GM15510 (cell line): ENCODE measurements around the gene SLC25A39.

Experiments used
- POLR2A ChIP-seq: IDR thresholded peaks from 3 replicates; pipeline ENCODE4 v1.6.1; 2011; ENCODE audit warnings: borderline replicate concordance; ENCODE audit not compliant: insufficient read length; ENCODE audit errors: extremely low read depth

SLC25A39 gene, protein sequence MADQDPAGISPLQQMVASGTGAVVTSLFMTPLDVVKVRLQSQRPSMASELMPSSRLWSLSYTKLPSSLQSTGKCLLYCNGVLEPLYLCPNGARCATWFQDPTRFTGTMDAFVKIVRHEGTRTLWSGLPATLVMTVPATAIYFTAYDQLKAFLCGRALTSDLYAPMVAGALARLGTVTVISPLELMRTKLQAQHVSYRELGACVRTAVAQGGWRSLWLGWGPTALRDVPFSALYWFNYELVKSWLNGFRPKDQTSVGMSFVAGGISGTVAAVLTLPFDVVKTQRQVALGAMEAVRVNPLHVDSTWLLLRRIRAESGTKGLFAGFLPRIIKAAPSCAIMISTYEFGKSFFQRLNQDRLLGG

DNA sequence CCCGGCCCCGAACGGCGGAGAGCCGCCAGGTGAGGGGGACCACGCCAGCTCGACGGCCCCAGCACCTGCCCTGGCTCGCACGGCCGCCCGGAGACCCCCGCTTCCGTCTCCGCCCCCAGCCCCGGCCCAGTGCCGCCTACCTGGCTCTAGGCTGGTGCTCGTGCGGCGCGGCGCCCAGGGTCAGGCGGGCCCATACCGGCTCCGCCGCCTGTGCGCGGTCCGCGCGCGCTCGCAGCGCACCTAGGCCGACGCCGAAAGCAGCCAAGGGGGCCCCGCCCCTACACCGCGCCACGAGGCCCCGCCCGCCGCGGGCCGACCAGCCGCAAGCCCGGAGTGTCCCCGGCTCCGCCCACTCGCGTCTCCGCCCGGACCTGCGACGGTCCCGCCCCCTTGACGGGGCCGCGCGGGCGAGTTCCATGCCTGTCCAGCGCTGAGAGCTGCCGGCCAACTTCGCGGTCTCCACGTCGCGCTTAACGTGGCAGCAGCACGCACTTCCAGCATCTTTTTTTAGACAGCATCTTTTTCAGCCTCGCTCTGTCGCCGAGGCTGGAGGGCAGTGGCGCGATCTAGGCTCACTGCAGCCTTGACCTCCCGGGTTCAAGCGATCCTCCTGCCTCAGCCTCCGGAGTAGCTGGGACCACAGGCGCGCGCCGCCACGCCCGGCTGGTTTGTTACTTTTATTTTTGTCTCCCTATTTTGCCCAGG is at the start of gene SLC25A39:
Gene SLC25A39 (minus strand): TSS at position 253 of the 705 bp plus-strand sequence. CDS start 1,261 bp downstream, outside the sequence.
- TF ChIP-seq POLR2A, result peak; percentile 91

DNA sequence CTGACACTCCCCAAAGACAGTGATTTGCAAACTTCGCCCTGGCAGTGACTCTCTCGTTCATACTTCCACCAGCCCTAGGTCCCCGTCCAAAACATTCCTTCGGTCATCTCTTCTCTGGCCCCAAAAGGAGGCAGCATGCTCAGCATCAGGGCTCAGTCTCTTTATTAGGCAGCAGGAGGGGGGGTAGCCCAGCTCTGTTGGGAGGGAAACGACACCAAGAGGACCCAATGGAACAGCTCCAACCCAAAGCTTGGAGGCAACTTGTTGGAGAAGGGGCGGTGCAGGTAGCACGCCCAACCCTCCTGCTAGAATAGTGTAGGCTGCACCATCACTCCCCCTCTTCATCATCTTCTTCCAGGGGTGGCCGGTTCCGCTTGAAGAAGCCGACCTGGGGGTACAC is 47.4 kb upstream of the SLC25A39 start:
- TF ChIP-seq POLR2A, result no peak

DNA sequence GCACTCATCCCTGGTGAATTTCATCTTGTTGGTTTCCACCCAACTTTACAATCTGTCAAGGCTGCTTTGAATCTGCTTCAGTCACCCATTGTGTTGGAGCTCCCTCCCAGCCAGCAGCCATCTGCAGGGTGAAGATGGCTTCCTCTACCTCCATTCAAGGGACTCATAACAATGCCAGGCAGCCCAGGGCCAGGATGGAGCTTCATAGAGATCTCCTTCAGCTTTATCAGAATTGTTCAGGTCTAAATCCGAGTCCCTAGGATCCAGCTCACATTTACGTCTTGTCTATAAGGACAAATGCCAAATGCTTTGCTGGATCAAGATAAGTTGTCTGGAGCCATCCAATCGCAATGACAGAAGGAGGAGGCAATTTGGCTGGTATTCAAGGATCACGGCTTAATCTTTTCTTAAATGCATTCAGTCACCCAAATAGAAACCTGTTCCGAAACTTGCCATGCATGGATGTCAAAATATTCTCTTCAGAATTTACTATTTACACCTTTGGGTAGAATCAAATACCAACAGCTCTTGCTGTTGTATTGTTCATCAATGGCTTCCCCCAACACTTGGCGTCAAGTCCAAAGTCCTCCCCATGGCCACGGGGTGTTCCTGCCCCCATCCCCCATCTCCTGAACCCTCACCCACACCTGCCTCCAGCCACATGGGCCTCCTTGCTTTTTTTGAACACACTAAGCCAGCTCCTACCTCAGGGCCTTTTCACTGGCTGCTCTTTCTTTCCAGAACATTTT is 42.8 kb upstream of the SLC25A39 start:
- TF ChIP-seq POLR2A, result no peak

DNA sequence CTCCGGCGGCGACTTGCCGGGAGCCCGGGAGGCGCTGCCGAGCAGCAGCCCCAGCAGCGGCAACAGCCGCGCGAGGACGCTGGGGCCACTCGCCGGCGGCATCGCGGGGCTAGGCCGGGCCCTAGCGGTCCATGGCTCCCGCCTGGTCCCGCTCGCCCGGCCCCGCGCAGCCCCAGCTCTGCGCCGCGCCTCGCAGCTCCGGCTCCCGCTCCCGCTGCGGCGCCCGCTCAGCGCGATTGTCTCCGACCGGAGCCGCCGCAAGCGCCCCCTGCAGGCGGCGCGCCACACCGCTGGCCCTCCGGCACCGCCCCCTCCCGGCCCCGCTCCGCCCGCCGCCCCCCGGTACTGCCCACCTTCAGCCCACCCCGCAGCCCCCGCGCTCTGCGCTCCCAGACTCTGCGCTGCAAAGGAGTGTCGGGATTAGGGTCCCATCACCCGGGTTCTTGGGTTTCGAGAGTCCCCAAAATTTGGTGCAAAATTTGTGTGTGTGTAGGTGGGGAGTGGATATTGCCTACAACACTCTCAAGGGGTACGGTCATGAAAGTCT is 39.1 kb upstream of the SLC25A39 start, which contains the start of gene FAM171A2:
Gene FAM171A2 (minus strand): TSS at position 241 of the 547 bp plus-strand sequence. CDS start 139 bp downstream, at position 102.
- no peak for TF ChIP-seq POLR2A

DNA sequence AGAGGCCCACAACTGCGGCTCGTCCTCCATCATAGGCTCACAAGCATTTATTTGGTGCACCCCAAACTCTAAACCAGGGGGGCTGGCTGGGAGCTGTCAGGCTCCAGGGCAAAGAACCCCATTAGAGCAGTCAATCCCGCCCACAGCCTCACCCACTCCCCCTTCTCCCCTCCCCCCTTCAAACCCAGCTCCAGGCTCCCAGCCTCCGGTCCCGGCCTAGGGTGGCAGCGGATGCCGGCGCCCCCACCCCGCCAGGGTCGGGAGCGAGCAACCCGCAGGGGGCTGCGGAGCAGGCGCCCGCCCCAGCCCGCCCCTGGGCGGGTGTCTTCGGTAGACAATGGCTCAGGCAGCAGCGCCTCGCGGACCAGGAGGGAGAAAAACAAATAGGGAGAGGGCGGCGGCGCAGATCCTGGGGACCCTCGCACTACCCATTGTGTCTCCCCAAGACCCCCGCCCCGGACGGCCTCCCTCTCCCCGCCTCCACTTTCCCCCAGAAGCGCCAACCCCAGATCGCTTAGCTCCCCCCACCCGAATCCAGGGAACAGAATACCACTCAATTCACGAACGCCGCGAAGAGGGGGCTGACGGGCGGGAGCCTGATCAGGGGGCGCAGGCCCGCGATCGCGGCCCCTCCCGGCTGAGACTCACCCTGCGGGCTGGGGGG is 38.5 kb upstream of the SLC25A39 start:
- TF ChIP-seq POLR2A, result no peak

DNA sequence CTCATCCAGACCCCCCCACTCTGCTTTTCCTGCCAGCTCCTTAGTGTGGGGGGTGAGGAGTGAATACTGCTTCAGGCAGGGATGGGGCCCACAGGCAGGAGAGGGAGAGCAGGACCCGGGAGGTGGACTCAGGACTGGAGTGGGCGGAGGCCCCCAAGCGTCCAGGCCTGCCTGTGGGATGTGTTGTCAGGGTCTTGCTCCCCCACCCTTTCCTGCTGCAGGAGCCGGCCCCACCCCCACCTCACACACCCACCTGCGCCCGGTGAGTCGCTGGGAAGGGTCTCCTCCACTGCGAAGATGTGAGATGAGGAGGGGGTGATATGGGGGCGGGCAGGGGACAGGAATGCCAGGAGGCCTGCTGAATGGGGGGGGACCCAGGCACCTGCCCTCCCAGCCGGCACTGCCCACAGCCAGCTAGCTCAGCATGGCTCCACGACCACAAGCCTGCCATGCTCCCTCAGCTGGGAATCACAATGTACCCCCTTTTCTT is 37.9 kb upstream of the SLC25A39 start:
- TF ChIP-seq POLR2A, result no peak

DNA sequence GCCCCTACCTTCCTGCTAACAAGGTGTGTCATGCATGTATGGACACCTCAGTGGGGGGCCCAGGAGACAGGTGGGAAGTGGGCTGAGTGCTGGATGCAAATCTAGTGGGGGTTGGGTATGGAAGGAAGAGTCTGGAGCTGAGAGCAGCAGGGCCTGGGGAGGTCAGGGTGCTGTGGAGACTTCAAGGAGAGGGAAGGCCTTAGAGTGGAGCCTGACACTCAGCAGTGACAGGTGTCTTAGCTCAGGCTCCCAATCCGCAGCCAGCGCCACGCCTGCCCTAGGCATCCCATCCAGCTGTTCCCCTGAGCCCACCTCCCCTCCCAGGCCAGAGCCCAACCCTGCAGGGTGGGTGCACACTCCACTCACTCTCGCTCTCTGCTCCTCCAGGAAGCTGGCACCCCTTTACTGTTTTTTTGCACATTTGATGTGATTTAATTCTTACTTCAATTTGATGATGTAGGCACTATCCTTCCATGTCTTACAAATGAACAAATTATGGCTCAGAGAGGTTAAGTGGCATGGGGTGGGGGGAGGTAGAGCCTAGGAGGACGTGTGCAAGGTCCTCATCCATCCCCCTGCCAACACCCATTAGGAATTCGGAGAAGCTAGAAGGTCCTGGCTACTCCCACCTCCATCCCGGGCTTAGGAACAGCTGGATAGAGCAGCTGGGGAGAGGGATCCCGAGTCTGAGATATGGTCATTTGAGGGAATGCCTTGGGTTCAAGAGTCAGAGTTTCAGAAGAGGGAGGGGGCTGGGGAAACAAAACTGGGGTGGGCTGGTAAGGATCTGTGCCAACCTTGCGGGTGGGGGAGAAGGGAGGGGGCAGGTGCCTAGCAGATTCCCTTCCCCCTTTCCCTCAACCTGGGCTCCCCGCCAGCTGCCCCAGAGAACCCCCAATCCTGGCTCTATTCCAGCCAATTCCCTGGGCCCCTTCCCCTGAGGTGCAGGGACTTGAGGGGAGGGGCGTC is 37.0 kb upstream of the SLC25A39 start:
- TF ChIP-seq POLR2A, result no peak

DNA sequence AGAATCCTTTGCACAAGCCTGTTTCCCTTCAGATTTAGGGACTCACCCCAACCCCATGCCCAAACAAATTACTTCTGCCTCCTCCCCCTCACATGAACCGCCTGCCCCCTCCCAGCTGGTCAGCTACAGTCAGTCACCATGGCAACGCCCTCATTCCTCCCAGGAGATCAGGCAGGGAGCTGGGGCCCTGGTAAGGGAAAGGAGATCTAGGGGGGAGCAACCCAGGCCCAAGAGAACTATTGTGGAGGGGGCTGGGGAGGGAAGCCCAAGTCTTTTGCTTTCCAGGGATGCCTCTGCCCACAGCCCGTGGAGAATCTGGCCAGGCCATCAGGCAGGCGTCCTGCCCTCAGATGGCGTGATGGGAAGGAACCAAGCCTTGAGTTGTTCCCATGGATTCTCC is 36.2 kb upstream of the SLC25A39 start:
- TF ChIP-seq POLR2A, result no peak

DNA sequence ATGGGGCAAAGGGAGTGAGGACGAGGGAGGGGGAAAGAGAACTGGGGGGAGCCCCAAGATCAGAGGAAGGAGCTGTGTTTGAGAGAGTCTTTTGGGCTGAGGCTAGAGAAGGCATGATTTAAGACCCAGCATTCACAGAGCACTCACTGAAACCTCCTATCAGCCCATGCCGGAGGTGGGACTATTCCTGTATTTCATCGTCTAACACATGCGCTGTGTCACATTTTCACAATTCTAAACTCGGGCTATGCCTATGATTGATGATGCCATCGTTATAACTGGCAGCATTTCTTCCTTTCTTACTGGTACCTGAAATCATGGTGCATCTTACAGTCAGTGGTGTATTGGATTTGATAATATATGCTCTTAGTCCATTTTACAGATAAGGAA is 35.5 kb upstream of the SLC25A39 start:
- TF ChIP-seq POLR2A, result no peak

DNA sequence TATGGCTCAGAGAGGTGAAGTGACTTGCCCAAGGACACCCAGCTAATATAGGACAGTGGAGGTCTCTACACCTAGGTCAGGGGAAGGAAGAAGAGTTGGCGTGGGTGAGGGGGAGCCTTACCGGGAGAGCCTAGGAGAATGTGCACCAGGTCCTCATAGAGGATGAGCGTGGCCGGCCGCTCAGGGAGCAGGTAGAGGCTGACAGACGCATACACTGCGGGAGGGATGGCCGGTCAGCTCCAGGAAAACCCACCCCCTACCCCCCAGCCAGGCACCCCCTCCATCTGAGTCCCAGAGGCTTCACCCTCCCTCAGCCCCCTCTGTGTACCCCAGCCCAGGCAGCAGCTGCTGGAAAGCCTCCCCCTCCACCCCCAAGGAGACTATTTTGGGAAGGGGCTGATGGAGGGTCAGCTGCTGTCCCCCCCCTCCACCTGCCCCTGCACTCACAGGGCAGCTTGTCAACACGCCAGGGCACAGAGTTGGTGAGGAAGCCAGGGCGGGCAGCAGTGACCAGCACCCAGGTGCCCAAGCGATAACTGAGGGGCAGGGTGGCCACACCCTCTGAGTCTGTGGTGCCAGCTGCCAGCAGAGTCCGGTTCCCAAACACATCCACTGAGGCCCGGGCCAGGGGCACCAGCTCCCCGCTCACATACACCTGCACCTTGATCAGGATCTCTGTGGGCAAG is 35.0 kb upstream of the SLC25A39 start:
- TF ChIP-seq POLR2A, result no peak

DNA sequence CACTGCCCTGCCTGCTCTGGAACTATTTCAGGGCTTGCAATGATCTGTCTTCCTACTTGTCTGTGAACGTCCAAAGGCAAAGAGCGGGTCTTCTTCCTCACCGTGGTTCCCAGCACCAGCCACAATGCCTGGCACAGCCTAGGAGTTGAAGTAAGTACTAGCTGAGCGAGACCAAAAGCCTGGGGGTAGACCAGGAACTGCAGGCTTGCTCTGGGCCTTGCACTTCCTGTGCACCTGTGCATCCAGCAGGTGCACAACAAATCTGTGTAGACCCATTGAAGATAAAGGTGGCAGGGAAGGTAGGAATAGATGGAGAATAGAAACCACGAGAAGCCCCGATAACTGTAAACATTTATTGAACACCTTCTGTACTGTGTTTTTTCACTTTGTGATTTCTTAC is 34.4 kb upstream of the SLC25A39 start:
- TF ChIP-seq POLR2A, result no peak

DNA sequence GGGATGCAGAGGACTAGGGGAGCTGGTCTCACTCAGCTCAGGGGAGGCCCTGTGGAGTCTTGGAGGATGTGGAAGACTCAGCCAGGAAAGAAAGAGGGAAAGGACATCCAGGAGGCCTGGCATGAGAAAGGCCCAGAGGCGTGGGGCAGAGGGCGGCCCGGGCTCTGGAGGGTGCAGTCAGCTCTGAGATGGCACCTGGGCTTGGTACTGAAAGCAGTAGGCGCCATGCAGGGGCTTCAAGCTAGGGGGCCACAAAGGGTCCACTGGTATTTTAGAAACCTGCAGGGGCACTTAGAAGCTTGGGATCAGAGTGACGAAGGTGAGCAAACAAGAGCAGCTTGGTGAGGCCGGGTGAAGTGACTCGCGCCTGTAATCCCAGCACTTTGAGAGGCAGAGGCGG is 33.4 kb upstream of the SLC25A39 start:
- no peak for TF ChIP-seq POLR2A

DNA sequence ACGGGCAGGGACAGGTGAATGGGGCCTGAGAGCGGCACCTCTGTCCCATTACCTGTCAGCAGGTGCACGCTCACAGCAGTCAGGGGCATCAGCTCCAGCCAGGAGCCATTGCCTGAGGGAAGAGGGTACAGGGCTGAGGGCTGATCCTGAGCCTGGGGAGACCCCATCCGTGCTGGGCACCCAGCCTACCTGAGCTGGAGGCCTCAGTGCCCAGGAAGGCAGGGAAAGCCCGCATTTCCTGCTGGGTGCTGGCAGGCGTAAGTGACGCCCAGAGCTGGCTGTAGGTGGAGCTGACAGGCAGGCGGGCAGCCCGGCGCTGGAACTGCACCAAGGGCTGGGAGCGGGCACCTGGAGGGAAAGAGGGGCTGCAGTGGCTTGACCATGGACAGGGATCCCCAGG is 31.6 kb upstream of the SLC25A39 start:
- no peak for TF ChIP-seq POLR2A
